HuH-7.5 (cell line): ENCODE results near the gene CNKSR1.
"Not testable (repeated sequence)": the region's sequence is repeated elsewhere in the genome, so short reads cannot be mapped to it uniquely, and the experiment has no call there.

Experiments used
- DNase-seq: peaks from one replicate; pipeline ENCODE4 v3.0.0; 2011; ENCODE audit warnings: low spot score

CNKSR1 gene

DNA sequence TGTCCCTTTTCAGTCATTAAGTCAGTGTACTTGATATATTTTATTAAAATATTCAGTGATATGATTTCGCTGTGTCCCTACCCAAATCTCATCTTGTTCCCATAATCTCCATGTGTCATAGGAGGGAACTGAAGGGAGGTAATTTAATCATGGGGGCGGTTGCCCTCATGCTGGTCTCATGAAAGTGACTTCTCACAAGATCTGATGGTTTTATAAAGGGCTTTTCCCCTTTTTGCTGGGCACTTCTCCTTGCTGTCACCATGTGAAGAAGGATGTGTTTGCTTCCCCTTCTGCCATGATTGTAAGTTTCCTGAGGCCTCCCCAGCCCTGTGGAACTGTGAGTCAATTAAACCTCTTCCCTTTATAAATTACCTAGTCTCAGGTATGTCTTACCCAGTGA lies 53.4 kb downstream of the CNKSR1 start:
- not testable (repeated sequence) for DNase-seq

DNA sequence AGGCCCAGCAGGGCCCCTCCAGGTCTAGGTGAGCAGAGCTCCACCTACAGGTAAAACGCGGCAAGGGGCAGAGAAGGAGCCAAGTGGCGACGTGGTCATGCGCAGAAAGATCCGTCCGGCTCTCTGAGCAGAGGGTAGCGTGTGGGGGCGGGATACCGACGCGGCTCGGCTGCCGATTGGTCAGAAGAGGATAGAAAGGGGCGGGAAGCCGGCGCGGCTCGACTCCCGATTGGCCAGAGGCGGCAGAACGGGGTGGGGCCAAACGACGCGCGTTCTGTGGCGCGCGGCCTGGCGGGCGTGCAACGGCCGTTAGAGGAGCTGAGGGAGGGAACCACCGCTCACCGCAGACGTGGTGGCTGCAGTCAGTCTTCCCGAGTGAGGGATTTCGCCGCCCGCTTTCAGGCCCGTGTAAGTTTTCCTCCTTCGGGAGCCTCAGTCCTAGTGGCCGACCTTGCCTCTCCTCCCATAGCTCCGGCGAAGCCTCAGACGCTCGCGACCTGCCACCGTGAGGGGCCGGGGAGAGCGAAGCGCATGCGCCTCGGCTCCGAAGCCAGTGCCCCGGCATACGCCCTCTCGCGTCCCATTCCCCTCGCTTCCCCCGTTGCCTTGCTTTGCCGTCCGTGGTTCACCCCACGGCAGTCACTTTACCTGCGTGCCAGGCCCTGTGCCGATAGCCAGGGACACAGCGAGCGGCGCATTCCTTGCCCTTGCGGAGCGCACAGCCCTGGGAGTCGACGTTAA lies 56.8 kb downstream of the CNKSR1 start, which contains the start of gene CEP85:
TSS of gene CEP85 (plus strand) at position 298 of the 741 bp plus-strand sequence. CDS start 5,584 bp downstream, outside the sequence.
- peak; percentile 93 for DNase-seq

DNA sequence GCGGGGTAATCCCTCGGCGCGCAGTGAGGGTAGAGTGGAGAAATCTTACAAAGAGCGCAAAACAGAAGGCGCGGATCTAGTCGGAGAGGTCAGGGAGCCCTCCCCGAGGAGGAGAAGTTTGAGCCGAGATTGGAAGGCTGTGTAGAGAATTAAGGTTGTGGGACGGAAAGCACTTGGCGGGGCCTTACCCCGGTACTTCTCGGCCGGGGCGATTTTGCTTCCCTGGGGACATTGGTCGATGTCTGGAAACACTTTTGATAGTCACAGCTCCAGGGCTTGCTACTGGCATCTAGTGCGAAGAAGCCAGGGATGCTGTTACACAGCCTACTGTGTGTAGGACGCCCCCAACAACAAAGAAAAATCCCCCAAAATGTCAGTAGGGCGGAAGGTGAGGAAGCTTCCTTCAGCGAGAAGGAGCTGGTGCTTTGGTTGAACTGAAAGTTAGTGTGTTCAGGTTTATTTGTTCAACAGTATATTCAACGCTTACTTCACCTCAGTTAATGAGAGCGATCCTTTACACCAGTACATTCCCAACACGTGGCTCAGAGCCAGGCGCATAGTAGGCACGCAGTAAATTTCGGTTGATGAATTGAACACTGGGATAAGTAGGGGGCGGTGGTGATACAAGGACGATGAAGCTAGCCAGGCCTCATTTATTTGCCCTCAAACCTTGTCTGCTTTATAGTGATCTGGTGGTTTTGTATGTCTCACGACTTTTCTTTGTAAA lies 57.5 kb downstream of the CNKSR1 start:
- DNase-seq: no peak

DNA sequence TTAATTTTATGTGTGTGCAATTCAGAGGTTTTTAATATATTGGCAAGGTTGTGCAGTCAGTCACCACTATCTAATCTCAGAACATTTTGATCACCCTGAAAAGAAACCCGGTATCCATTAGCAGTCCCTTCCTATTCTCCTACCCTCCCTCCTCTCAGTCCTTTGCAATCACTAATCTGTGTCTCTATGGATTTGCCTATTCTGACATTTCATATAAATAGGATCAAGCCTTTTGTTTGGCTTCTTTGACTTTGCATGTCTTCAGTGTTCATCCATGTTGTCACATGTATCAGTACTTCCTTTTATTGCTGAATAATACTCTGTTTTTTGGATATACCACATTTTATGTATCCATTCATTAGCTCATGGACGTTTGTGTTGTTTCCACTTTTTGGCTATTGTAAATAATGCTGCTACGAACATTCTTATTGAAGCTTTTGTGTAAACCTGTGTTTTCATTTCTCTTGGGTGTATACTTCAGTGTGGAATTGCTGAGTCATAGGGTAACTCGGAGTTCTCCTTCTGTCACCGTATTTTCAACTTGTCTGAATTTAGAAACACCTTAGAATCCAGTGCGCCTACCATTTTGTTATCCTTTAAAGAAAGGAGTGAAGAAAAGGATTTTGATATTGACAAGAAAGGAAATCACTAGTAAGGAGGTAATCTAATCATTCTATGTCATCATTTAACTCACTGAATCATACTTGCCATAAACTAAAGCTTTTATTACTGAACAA lies 60.1 kb downstream of the CNKSR1 start:
- no peak for DNase-seq
